ENCODE data around the gene GRIN1. TPM values are rescaled to one million over a fixed set of nuclear protein-coding genes. Genes with fewer than 3 reads are reported as not detected.

GRIN1 gene
- total and polyA plus RNA-seq, 2 of the 13 experiments (the other 11 are each of a cell fraction or from before 2014, with no cell fraction given), result 0.13 TPM; not detected in 1

DNA sequence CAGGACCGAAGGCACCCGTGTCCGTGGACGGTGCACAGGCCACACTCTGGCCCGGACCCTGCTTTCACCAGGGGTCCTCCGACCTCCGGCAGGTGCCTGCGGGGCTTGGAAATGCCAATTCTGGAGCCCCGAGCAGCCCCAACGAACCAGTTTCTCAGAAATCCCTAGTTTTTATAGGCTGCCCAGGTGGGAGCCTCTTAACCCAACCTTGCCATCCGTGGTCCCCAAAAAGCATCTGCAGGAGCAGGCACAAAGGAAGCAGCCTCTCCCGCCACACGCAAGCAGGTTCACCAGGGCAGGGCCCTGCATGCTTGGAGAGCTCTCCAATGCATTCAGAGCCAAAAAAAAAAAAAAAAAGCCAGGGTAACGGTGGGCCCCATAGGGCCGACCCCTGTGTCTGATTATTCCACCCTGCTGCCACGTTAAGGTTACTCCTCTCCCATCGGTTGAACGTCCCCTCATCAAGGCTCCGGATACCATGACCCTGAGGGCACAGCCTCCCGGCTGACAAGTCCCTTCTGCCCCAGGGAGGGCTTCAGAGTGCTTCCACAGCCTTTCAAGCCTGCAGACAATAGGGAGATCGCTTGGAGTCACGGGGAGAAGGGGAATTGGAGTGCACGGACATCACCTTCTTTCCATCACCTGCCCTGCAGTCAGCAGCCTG is 62.4 kb downstream of the GRIN1 start (continued):
- no peak for TF ChIP-seq ETV5 (CRISPR knock-in tag; IDR thresholded peaks at IDR 0.05; ENCODE audit: borderline replicate concordance)
- TF ChIP-seq KMT2B (CRISPR knock-in tag; IDR thresholded peaks at IDR 0.05), result no peak
- TF ChIP-seq, protein P1, sequence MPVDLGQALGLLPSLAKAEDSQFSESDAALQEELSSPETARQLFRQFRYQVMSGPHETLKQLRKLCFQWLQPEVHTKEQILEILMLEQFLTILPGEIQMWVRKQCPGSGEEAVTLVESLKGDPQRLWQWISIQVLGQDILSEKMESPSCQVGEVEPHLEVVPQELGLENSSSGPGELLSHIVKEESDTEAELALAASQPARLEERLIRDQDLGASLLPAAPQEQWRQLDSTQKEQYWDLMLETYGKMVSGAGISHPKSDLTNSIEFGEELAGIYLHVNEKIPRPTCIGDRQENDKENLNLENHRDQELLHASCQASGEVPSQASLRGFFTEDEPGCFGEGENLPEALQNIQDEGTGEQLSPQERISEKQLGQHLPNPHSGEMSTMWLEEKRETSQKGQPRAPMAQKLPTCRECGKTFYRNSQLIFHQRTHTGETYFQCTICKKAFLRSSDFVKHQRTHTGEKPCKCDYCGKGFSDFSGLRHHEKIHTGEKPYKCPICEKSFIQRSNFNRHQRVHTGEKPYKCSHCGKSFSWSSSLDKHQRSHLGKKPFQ (CRISPR knock-in tag; IDR thresholded peaks at IDR 0.05; ENCODE audit: insufficient replicate concordance), result no peak
- TF ChIP-seq, protein P2, sequence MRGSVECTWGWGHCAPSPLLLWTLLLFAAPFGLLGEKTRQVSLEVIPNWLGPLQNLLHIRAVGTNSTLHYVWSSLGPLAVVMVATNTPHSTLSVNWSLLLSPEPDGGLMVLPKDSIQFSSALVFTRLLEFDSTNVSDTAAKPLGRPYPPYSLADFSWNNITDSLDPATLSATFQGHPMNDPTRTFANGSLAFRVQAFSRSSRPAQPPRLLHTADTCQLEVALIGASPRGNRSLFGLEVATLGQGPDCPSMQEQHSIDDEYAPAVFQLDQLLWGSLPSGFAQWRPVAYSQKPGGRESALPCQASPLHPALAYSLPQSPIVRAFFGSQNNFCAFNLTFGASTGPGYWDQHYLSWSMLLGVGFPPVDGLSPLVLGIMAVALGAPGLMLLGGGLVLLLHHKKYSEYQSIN (CRISPR knock-in tag; IDR thresholded peaks at IDR 0.05; ENCODE audit: borderline replicate concordance), result no peak
- TF ChIP-seq EEA1 (CRISPR knock-in tag; IDR thresholded peaks at IDR 0.05; ENCODE audit: borderline replicate concordance), result no peak
- no peak for TF ChIP-seq YY1 (IDR thresholded peaks at IDR 0.05; ENCODE audit: insufficient read depth, insufficient replicate concordance, low read depth, low read length)
- no peak; the same call in 1 of the 2 replicates for TF ChIP-seq KMT2A (CRISPR knock-in tag; IDR thresholded peaks at IDR 0.05)
- TF ChIP-seq ZNF761 (CRISPR knock-in tag; conservative IDR thresholded peaks at IDR 0.05), result 0 out of 2 replicates have a peak, but pooled peaks have one; percentile 26
- TF ChIP-seq, protein P3, sequence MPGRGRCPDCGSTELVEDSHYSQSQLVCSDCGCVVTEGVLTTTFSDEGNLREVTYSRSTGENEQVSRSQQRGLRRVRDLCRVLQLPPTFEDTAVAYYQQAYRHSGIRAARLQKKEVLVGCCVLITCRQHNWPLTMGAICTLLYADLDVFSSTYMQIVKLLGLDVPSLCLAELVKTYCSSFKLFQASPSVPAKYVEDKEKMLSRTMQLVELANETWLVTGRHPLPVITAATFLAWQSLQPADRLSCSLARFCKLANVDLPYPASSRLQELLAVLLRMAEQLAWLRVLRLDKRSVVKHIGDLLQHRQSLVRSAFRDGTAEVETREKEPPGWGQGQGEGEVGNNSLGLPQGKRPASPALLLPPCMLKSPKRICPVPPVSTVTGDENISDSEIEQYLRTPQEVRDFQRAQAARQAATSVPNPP (CRISPR knock-in tag; IDR thresholded peaks at IDR 0.05), result no peak
- no peak for TF ChIP-seq SAFB2 (CRISPR knock-in tag; IDR thresholded peaks at IDR 0.05; ENCODE audit: borderline replicate concordance, low read depth)
- TF ChIP-seq AHR (CRISPR knock-in tag; IDR thresholded peaks at IDR 0.05), result no peak
- no peak for TF ChIP-seq ZNF7 (CRISPR knock-in tag; IDR thresholded peaks at IDR 0.05)
- no peak for TF ChIP-seq IRF2 (CRISPR knock-in tag; IDR thresholded peaks at IDR 0.05)
- no peak for TF ChIP-seq FOXK2 (IDR thresholded peaks at IDR 0.05)
- no peak for TF ChIP-seq ZNF746 (CRISPR knock-in tag; IDR thresholded peaks at IDR 0.05)
- no peak for TF ChIP-seq PAX8 (CRISPR knock-in tag; IDR thresholded peaks at IDR 0.05; ENCODE audit: borderline replicate concordance)
- TF ChIP-seq, protein P4, sequence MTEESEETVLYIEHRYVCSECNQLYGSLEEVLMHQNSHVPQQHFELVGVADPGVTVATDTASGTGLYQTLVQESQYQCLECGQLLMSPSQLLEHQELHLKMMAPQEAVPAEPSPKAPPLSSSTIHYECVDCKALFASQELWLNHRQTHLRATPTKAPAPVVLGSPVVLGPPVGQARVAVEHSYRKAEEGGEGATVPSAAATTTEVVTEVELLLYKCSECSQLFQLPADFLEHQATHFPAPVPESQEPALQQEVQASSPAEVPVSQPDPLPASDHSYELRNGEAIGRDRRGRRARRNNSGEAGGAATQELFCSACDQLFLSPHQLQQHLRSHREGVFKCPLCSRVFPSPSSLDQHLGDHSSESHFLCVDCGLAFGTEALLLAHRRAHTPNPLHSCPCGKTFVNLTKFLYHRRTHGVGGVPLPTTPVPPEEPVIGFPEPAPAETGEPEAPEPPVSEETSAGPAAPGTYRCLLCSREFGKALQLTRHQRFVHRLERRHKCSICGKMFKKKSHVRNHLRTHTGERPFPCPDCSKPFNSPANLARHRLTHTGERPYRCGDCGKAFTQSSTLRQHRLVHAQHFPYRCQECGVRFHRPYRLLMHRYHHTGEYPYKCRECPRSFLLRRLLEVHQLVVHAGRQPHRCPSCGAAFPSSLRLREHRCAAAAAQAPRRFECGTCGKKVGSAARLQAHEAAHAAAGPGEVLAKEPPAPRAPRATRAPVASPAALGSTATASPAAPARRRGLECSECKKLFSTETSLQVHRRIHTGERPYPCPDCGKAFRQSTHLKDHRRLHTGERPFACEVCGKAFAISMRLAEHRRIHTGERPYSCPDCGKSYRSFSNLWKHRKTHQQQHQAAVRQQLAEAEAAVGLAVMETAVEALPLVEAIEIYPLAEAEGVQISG (CRISPR knock-in tag; IDR thresholded peaks at IDR 0.05), result no peak
- TF ChIP-seq ARHGAP35 (CRISPR knock-in tag; IDR thresholded peaks at IDR 0.05; ENCODE audit: borderline replicate concordance), result no peak
- TF ChIP-seq CREB1 (IDR thresholded peaks at IDR 0.05), result no peak
- no peak for TF ChIP-seq CREB1 (CRISPR knock-in tag; IDR thresholded peaks at IDR 0.05)
- TF ChIP-seq ARID2 (CRISPR knock-in tag; IDR thresholded peaks at IDR 0.05; ENCODE audit: borderline replicate concordance), result no peak; the same call in 1 of the 2 replicates
- no peak for TF ChIP-seq LCORL (IDR thresholded peaks at IDR 0.05)
- TF ChIP-seq LCORL (CRISPR knock-in tag; IDR thresholded peaks at IDR 0.05), result no peak; the same call in 1 of the 2 replicates
- TF ChIP-seq TARDBP (CRISPR knock-in tag; IDR thresholded peaks at IDR 0.05), result no peak
- TF ChIP-seq SRF (IDR thresholded peaks at IDR 0.05; ENCODE audit: low read depth, low read length), result no peak
- TF ChIP-seq ZNF788 (CRISPR knock-in tag; IDR thresholded peaks at IDR 0.05; ENCODE audit: borderline replicate concordance), result 0 out of 2 replicates have a peak, but pooled peaks have one; percentile 6

Measured in HepG2 (cell line).